ENCODE measurements around the gene TMEM52B. TPM values are rescaled to one million over a fixed set of nuclear protein-coding genes. Genes with fewer than 3 reads are reported as not detected.

The TMEM52B gene
- total and polyA plus RNA-seq, 2 of the 13 experiments (the other 11 are each of a cell fraction or from before 2014, with no cell fraction given), result not detected

DNA sequence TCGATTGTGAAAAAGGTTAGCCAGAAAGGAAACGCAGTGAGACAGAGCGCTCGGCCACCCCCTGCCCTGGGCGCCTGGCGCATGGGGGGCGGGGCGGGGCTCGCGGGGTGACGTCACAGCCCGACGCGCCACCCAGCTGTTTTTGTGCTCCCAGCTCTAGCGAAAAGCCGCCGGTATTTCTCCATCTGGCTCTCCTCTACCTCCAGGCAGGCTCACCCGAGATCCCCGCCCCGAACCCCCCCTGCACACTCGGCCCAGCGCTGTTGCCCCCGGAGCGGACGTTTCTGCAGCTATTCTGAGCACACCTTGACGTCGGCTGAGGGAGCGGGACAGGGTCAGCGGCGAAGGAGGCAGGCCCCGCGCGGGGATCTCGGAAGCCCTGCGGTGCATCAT is 33.9 kb downstream of the TMEM52B start, which contains the start of gene GABARAPL1 (continued):
- TF ChIP-seq, protein P1, sequence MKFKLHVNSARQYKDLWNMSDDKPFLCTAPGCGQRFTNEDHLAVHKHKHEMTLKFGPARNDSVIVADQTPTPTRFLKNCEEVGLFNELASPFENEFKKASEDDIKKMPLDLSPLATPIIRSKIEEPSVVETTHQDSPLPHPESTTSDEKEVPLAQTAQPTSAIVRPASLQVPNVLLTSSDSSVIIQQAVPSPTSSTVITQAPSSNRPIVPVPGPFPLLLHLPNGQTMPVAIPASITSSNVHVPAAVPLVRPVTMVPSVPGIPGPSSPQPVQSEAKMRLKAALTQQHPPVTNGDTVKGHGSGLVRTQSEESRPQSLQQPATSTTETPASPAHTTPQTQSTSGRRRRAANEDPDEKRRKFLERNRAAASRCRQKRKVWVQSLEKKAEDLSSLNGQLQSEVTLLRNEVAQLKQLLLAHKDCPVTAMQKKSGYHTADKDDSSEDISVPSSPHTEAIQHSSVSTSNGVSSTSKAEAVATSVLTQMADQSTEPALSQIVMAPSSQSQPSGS (CRISPR knock-in tag; IDR thresholded peaks at IDR 0.05), result no peak; the same call in 1 of the 2 replicates
- TF ChIP-seq, protein P2, sequence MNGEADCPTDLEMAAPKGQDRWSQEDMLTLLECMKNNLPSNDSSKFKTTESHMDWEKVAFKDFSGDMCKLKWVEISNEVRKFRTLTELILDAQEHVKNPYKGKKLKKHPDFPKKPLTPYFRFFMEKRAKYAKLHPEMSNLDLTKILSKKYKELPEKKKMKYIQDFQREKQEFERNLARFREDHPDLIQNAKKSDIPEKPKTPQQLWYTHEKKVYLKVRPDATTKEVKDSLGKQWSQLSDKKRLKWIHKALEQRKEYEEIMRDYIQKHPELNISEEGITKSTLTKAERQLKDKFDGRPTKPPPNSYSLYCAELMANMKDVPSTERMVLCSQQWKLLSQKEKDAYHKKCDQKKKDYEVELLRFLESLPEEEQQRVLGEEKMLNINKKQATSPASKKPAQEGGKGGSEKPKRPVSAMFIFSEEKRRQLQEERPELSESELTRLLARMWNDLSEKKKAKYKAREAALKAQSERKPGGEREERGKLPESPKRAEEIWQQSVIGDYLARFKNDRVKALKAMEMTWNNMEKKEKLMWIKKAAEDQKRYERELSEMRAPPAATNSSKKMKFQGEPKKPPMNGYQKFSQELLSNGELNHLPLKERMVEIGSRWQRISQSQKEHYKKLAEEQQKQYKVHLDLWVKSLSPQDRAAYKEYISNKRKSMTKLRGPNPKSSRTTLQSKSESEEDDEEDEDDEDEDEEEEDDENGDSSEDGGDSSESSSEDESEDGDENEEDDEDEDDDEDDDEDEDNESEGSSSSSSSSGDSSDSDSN (CRISPR knock-in tag; IDR thresholded peaks at IDR 0.05), result no peak
- TF ChIP-seq, protein P3, sequence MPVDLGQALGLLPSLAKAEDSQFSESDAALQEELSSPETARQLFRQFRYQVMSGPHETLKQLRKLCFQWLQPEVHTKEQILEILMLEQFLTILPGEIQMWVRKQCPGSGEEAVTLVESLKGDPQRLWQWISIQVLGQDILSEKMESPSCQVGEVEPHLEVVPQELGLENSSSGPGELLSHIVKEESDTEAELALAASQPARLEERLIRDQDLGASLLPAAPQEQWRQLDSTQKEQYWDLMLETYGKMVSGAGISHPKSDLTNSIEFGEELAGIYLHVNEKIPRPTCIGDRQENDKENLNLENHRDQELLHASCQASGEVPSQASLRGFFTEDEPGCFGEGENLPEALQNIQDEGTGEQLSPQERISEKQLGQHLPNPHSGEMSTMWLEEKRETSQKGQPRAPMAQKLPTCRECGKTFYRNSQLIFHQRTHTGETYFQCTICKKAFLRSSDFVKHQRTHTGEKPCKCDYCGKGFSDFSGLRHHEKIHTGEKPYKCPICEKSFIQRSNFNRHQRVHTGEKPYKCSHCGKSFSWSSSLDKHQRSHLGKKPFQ (CRISPR knock-in tag; IDR thresholded peaks at IDR 0.05; ENCODE audit: insufficient replicate concordance), result peak; percentile 37
- TF ChIP-seq ZNF556 (CRISPR knock-in tag; IDR thresholded peaks at IDR 0.05; ENCODE audit: borderline replicate concordance), result 0 out of 2 replicates have a peak, but pooled peaks have one; percentile 61
- peak; percentile 42 for TF ChIP-seq KDM2A (CRISPR knock-in tag; IDR thresholded peaks at IDR 0.05; ENCODE audit: borderline replicate concordance, low read depth)

All from HepG2 (cell line).